GM19455 (cell line): Measurements from ENCODE around the gene TCF7L2.

Experiments
- ATAC-seq: cut with Tn5 transposase; IDR thresholded peaks from one replicate; pipeline ENCODE4 v1.9.1; 2021; ENCODE audit not compliant: unreplicated experiment

TCF7L2 gene

DNA sequence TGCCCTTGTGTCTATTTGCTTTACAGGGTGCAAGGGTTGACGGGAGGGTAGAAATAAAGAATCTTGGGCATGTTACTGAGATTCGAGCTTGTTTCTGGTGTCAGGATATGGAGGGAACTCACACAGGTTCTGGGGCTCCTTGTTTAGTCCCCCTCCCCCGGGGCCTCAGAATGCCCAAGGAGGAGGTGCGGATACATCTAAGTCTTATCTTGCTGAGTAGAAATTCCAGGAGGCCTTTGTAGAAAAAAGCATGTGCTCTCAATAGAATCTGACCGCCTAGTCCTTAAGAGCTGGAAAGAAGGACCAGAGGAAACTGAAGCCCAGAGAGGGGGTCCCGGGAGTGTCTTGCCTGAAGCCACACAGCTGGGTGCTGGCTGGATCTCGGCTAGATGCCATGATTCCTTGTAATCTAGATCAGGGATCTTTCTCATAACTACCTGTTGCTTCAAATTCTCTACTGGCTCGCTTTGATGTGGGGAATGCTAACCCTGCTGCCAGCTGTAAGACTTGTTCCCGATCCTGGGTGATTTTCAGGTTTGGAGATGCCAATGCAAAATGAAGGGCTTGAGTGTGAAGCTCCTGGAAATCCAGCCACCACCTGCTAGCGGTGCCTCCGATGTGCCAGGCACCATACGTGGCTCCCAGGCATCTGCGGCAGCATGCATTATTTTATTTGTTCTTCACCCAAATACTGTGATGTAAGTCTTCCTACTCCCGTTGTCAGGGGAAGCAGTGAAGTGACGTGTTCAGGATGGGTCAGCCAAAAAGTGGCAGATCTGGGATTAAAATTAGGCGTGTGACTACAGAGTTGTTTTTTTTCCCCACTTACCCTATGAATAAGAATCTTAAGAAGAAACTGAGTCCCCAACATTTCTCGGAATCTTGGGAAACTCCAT is 226.0 kb downstream of the TCF7L2 start:
- ATAC-seq, result no peak

DNA sequence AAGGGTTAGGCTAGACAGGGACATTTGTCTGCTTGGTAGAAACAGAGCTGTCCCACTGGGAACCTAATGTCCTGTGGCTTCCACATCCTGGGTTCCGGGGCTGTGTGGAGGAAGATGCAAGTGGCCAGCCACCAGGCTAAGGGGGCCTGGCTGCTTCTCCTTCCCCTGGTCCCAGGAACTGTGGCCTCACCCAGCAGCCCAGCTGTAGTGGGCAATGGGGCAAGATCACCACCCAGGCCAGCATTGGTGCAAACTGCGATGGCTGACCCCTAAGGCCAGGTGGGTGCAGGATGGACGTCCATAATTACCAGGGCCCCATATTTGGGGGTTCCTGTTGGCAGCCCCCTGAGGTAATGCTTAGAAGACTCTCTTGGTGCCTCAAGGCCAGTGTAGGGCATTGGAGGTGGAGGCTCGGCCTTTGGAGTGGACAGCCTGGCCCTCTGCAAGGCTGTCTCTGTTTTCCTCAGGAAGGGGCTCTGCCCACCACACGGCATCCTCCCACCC is 226.7 kb downstream of the TCF7L2 start:
- ATAC-seq, result no peak

- no peak for ATAC-seq
These were observed 227.3 kb downstream of the TCF7L2 start for GRCh38 chr10:113177156-113177935.

DNA sequence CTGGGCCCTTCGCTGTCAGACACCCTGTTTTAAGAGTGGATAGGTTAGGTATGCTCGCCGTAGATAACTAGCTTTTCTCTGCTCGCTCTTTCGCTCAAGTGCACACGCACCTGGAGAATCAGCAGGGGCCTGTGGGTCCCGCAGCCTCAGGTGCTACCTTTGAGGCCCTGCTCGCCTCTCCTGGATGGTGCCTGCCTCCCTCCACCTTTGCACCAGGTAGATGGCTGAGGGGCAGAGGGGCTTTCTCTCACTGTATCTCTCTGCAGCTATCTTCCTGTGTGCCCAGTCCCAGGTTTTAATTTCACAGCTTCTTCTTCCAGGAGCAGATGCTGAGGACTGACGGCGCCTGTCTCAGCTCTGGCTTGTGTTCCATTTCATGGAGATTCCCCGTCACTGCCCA is 227.9 kb downstream of the TCF7L2 start:
- no peak for ATAC-seq

- no peak for ATAC-seq
These were observed 228.7 kb downstream of the TCF7L2 start for GRCh38 chr10:113178771-113179170.

GRCh38 chr10:113179265-113179664 is 229.2 kb downstream of the TCF7L2 start:
- ATAC-seq, result no peak

DNA sequence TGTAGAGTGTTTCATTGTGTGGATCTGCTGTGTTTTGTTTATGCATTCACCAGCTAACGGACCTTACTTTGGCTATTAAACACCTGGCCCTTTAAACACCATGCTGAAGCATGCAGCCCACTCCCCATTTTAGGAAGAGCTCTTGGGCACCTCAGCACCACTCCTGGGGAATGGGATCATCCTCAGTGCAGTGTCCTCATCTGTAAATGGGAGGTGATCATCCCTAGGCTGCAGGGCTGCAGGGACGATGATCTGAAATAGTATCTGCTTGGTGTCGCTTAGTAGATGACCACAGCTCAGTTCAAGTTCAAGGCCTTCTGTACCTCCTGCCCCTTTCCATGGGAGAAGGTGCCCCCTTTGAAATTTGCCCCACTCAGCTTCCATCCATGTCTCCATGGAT is 229.9 kb downstream of the TCF7L2 start:
- ATAC-seq, result no peak

DNA sequence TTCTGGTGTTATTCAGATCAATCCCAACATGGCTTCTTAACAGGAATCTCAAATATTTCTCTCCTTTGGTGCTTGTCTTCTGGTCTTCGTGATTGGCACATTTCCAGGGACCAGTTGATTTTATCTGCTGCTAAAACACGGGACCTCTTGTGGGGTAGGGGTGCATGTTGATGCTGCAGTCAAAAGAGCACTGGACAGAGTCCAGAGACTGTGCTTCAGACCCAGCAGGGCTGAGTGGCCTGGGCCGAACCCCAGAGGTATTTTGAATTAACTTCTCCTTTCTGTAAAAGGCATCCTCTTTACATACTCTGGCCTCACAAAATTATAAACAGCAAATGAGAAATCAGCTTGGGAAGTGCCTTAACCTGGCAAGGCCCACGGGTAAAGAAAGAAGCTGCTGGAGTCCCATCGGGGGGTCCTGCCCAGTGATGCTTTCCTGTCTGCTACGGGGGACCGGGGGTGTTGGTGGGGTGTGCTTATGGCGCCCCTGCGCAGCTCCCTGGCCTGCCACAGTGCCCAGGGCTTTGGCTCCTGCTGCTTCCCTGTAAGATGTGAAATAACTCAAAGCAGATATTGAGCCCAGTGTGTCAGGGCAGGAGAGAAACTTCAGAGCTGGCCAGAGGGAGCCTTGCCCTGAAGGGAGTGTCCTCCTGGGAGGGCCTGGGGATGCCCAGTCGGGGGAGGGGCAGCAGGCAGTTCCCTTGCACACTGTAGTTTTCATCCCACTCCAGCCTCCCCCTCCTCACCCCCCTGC is 230.5 kb downstream of the TCF7L2 start:
- no peak for ATAC-seq

DNA sequence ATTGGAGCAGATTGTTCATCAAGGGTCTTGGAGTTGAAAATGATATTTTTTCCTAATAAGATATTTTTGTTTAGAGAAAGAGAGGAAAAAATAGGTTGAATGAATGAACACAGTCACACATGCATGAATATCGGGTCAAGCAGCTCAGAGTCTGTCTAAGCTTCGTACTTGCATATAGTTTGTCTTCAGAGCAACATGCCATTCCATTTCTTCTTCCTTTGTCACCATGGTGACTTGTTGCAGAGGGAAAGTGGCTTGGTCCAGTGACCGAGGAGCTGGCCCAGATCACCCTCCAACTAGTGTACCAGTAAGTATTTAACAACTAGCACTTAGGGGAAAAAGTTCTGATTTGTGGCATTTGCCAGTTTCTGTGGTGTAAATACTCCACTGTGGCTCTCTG is 232.1 kb downstream of the TCF7L2 start:
- no peak for ATAC-seq

GRCh38 chr10:113183573-113183972 is 233.5 kb downstream of the TCF7L2 start:
- ATAC-seq, result no peak

- no peak for ATAC-seq
These were observed 237.2 kb downstream of the TCF7L2 start for GRCh38 chr10:113187063-113187777.

- ATAC-seq, result no peak
These were observed 249.4 kb downstream of the TCF7L2 start for GRCh38 chr10:113199459-113199858.

- ATAC-seq, result no peak
These were observed 252.0 kb downstream of the TCF7L2 start for GRCh38 chr10:113202011-113202410.

DNA sequence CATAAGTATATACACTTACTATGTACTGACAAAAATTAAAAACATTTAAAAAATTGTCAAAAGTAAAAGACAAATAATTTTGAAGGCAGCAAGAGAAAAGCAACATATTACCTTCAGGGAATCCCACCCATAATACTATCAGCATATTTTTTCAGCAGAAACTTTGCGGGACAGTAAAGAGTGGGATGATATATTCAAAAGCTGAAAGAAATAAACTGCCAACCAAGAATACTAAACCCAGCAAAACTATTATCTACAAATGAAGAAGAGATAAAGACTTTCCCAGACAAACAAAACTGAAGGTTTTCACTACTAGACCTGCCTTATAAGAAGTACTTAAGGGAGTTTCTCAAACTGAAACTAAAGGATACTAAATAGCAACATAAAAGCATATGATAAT is 257.9 kb downstream of the TCF7L2 start:
- no peak for ATAC-seq

DNA sequence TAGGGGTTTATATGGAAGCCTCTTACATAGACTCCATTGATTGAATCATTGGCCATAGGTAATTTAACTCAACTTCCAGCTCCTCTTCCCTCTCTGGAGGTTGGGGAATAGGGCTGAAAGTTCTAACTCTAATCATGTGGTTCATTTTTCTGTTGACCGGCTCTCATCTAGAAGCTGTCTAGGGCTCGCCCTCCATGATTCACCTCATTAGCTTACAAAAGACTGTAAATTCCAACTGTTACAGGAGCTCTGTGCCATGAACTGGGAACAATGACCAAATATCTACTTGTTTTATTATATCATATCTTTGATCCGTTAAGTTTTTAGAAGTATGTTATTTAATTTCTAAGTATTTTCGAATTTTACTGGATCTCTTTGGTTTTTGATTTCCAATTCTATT is 263.0 kb downstream of the TCF7L2 start:
- no peak for ATAC-seq

DNA sequence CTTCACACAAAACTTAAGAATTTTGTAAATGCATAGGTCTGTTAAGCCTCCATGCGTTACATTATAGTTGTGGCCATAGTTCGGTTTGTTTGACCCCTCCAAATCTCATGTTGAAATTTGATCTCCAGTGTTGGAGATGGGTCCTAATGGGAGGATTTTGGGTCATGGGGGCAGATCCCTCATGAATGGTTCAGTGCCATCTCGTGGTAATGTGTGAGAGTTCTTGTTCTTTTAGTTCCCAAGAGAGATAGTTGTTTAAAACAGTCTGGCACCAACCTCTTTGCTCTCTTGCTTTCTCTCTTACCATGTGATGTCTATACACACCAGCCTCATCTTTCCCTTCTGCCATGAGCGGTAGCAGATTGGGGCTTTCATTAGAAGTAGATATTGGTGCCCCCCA is 264.3 kb downstream of the TCF7L2 start:
- no peak for ATAC-seq

GRCh38 chr10:113216102-113216501 is 266.1 kb downstream of the TCF7L2 start:
- no peak for ATAC-seq
